T-helper 2 cell (primary cell): ENCODE measurements around the gene CACUL1.
A peak's percentile ranks its signal among the peaks of the same experiment; 100 is the strongest.
"Not testable (repeated sequence)": the region's sequence is repeated elsewhere in the genome, so short reads cannot be mapped to it uniquely, and the experiment has no call there.

ENCODE experiments used
- DNase-seq, 5 experiments: peaks; one replicate each; pipeline versions ENCODE4 v3.0.0 to v3.0.0-alpha.2; 2012 to 2022

CACUL1 gene

GRCh38 chr10:118682533-118682932, 72.2 kb downstream of the CACUL1 start:
- no peak for DNase-seq

DNA sequence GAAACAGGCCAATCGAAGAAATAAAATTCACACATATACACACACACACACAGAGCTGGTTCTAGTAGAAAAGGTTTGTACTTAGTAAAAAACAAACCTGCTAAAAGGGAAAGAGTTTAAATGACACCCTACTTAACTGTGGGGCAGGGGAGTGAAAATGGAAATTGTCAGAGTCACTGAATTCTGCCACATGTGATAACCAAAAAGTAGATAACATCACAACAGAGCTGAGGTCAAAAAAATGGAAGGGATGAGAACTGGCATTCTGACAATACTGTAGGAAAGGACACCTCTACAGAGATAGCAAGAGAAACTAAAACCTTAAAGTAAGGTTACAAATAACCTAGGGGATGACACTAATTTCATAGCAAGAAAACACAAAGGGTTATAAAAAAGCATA, 74.6 kb downstream of the CACUL1 start:
- peak in 1 of 5 experiments; percentile 18 for DNase-seq

- no peak for DNase-seq
These were observed 80.4 kb downstream of the CACUL1 start for GRCh38 chr10:118674226-118674919.

DNA sequence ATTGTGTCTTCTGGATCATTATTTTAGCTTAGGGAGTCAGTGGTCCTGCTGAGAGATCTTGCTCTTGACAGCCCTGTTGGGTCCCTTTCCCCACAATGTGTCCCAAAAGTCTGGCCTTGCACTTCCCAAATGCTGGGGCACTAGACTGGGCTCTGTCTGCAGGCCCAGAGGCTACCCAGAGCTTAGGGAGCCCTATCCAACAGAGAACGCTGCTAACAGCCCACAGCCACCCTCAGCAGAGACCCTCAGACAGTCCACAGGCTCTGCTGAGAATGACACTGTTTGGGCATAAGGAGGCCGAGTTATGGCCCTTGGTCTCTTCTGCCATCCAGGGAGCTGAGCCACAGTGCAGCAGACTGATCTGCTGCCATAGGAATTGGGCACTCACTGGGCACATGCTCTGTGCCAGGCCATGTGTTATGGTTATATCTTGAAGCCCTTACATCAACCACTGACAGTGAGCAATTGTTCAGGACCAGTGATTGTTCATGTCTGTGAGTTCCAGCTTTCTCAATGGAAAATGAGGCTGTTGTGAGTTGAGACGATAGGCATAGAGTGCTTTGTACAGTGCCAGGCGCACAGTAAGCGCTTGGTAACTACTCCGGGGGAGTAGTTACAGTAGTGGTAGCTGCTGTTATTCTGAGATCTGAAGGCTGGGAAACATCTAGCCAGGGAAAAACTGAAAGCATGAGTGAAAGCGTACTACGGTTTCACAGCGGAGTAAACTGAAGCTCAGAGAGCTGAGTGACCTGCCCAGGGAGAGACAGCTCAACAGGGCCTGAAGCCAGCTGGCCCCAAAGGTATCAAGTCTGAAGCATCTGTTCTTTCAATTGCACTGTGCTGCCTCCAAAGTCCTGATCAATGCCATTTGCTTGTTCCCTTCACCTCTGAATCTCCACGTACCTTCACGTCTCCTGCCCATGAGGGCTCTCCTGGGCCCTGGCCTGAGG, 81.7 kb downstream of the CACUL1 start:
- DNase-seq, result no peak

DNA sequence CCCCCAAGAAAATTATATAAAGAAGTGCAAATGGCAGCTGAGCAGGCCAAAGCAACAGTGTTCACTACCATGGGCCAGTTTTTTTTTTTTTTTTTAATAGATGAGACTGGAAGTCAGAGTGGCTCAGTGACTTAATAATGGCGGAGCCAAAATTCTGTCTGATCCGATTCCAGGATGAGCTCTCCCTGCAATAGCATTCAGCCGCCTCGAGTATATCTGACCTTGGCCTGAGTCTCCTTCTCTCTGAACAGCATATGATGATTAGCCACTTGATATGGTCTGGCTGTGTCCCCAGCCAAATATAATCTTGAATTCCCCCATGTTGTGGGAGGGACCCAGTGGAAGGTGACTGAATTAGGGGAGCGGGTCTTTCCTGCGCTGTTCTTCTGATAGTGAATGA, 82.6 kb downstream of the CACUL1 start:
- no peak for DNase-seq

- DNase-seq, result not testable (repeated sequence)
These were observed 83.5 kb downstream of the CACUL1 start for GRCh38 chr10:118671221-118671620.

GRCh38 chr10:118670472-118671124, 84.2 kb downstream of the CACUL1 start:
- no peak for DNase-seq

GRCh38 chr10:118669835-118670234, 84.9 kb downstream of the CACUL1 start:
- no peak for DNase-seq

DNA sequence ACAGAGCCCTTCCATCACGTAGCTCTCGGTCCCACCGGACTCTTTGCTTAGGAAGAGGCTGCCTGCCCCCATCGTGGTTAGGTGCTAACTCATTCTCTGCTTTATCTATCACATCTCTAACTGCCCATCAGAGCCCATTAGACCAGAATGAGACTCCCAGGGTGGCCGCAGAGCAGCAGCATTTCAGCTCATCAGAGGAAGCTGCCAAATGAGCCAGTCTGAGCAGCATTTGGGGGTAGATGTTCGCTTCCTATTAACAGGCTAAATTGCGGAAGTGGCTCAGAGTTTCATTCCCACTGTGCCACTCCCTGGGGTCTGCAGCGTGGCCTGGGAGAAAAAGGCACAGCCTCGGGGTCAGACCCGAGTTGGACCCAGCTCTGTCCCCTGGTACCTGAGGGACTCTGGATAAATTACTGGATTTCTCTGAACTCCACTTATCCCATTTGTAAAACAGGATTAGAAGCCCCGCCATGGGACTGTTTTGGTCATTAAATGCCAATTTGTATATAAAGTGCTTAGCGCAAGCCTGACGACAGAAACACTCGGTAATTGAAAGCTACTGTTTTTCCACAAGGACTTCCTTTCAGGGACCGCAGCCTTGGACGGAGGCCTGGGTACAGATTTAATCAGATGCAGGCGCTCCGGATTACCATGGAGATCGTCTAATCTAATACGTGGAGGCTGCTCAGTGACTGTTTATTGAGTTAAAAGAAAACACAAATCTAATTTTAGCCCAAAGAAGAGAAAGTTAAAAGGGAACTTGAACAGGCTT, 85.6 kb downstream of the CACUL1 start:
- DNase-seq, result no peak

- no peak for DNase-seq
These were observed 86.4 kb downstream of the CACUL1 start for GRCh38 chr10:118668228-118668952.

DNA sequence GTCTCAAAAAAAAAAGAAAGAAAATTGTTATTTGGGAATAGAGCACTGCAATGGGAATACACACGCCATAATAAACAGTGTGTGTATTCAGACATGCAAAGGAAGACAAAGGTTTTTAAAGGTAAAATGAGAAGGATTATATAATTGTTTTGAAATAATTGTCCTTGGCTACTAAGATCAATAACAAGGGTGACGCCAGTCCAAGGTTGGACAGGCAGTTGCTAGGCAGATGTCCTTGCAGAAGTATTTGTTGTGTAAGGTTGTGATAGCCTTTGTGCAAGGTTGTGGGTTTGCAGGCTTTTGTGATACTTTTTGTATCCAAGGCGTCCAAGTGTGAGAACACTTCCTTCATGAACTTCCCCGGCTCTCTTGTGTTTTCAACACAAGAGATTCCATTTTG, 87.0 kb downstream of the CACUL1 start:
- DNase-seq, result no peak

DNA sequence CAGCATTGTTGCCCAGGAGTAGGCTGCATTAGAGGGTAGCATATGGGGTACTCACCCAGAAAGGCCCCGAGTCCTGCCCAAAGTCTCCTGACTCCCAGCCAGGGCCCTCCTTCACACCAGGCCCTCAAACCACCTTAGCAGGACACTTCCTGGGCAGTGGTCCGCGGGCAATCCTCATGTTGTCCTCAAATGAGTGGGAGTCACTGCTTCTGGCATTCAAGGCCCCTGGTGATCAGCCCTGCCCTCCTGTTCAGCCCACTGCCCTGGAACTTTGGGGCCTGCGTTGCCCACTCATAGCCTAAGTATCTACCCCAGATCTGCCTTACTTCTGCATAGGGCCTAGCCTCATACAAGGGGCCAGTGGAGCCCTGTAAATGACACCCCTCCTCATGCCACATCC, 88.4 kb downstream of the CACUL1 start:
- no peak for DNase-seq

GRCh38 chr10:118664321-118664720, 90.4 kb downstream of the CACUL1 start:
- DNase-seq, result no peak

- no peak for DNase-seq
These were observed 91.6 kb downstream of the CACUL1 start for GRCh38 chr10:118663176-118663575.

DNA sequence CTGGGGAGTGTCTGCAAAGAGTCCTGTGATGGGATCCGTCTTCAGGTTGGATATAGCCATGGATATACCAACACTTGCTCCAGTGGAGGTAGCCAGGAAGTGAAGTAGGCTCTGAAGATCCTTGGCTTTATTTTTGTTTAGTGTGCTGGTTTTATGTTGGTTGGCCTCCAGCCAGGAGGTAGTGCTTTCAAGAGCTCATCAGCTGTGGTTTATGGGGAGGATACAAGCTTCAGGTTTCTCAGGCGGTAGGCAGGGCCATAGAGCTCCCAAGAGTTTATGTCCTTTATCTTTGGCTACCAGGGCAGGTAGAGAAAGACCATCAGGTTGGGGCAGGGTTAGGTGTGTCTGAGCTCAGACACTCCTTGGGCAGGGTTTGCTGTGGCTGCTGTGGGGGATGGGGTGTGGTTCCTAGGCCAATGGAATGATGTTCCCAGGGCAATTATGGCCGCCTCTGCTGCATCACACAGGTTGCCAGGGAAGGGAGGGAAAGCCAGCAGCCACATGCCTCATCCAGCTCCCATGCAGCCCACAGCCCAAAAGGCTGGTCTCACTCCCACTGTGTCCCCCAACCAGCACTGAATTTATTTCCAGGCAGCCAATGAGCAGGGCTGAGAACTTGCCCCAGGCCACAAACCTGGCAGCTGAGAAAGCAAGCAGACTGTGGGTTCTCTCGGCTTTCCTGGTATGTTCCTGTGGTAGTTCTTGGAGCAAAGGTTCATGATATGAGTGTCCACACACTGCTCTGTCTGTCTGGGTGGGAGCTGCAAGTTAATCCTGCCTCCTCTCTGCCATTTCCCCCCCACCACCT, 92.3 kb downstream of the CACUL1 start:
- peak in 1 of 5 experiments; percentile 15 for DNase-seq

- DNase-seq, result no peak
These were observed 96.0 kb downstream of the CACUL1 start for GRCh38 chr10:118658762-118659161.

- DNase-seq, result peak in 2 of 5 experiments; percentile 5 to 27
These were observed 96.6 kb downstream of the CACUL1 start for GRCh38 chr10:118658168-118658567.

DNA sequence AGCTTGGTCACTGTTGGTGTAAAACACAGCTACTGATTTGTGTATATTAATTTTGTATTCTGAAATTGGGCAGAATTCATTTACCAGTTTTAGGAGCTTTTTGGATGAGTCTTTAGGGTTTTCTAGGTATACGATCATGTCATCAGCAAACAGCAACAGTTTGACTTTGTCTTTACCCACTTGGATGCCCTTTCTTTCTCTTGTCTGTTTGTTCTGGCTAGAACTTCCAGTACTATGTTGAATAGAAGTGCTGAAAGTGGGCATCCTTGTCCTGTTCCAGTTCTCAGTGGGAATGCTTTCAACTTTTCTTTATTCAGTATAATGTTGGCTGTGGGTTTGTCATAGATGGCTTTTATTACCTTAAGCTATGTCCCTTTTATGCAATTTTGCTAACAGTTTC, 109.5 kb downstream of the CACUL1 start:
- not testable (repeated sequence) for DNase-seq

DNA sequence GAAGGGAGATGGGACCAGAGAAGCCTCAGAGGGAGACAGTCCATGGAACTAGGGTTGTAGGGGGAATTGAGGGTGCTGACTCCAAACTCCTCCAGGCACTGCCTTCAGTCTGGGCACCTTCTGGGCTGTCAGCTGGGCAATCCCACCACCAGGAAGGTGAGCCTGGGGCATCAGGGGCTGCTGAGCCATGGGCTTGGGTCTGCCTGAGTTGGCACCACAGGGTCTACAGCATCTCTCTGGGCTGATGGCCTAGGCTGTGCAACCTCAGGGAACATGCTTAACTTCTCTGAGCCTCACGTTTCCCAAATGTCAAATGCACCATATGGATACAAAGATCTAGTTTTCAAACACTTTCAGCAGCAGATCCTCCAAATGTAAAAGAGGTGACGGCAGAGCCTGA, 112.5 kb downstream of the CACUL1 start:
- no peak for DNase-seq

- DNase-seq, result no peak
These were observed 116.1 kb downstream of the CACUL1 start for GRCh38 chr10:118638680-118639079.
